ELF-1 (cell line): ENCODE results near the gene ADRA2C.

ENCODE experiments used
- DNase-seq: peaks from one replicate; pipeline ENCODE4 v3.0.0-alpha.2; 2016; ENCODE audit warnings: low read depth, low spot score

Gene ADRA2C

GRCh38 chr4:3793545-3793944 is 27.4 kb downstream of the ADRA2C start:
- no peak for DNase-seq

- no peak for DNase-seq
Measured at GRCh38 chr4:3796960-3797359, 30.8 kb downstream of the ADRA2C start.

- no peak for DNase-seq
Measured at GRCh38 chr4:3797831-3798790, 31.9 kb downstream of the ADRA2C start.

GRCh38 chr4:3799496-3799895 is 33.3 kb downstream of the ADRA2C start:
- DNase-seq, result no peak

- DNase-seq, result no peak
Measured at GRCh38 chr4:3800351-3800750, 34.2 kb downstream of the ADRA2C start.

GRCh38 chr4:3801521-3801920 is 35.3 kb downstream of the ADRA2C start:
- no peak for DNase-seq

- DNase-seq, result no peak
Measured at GRCh38 chr4:3801931-3802550, 35.9 kb downstream of the ADRA2C start.

GRCh38 chr4:3802571-3803474 is 36.6 kb downstream of the ADRA2C start:
- DNase-seq, result peak; percentile 67

- no peak for DNase-seq
Measured at GRCh38 chr4:3803475-3803847, 37.3 kb downstream of the ADRA2C start.

- no peak for DNase-seq
Measured at GRCh38 chr4:3803946-3804345, 37.8 kb downstream of the ADRA2C start.

- DNase-seq, result peak; percentile 58
Measured at GRCh38 chr4:3805026-3805425, 38.8 kb downstream of the ADRA2C start.

GRCh38 chr4:3805731-3806130 is 39.5 kb downstream of the ADRA2C start:
- DNase-seq, result no peak

GRCh38 chr4:3807311-3807710 is 41.1 kb downstream of the ADRA2C start:
- DNase-seq, result no peak

- DNase-seq, result no peak
Measured at GRCh38 chr4:3807822-3808496, 41.8 kb downstream of the ADRA2C start.

- DNase-seq, result no peak
Measured at GRCh38 chr4:3808597-3808996, 42.4 kb downstream of the ADRA2C start.

- no peak for DNase-seq
Measured at GRCh38 chr4:3809028-3809427, 42.8 kb downstream of the ADRA2C start.

GRCh38 chr4:3809451-3810110 is 43.4 kb downstream of the ADRA2C start:
- no peak for DNase-seq

GRCh38 chr4:3810111-3810680 is 44.0 kb downstream of the ADRA2C start:
- no peak for DNase-seq

- no peak for DNase-seq
Measured at GRCh38 chr4:3810796-3811485, 44.8 kb downstream of the ADRA2C start.

GRCh38 chr4:3811621-3812020 is 45.4 kb downstream of the ADRA2C start:
- no peak for DNase-seq
